Transverse colon (tissue), 4 donors: ENCODE data around the gene TRIOBP. TPM values are rescaled to one million over a fixed set of nuclear protein-coding genes. Genes with fewer than 3 reads are reported as not detected.

ENCODE experiments used
- DNase-seq: peaks from one replicate; pipeline ENCODE4 v3.0.0-alpha.2; 2019
- H3K27ac ChIP-seq, 4 donors: fragments of 200-600 bp; sonication (generic); 2 replicates each; pipeline ENCODE4 v1.5.1; 2016 to 2018; ENCODE audit warnings: inconsistent platforms in 4 of 4
- H3K27me3 ChIP-seq: fragments of 200-600 bp; sonication (generic); 2 replicates; pipeline ENCODE4 v1.5.1; 2017; ENCODE audit warnings: inconsistent platforms
- H3K36me3 ChIP-seq, 4 donors: fragments of 200-600 bp; sonication (generic); 2 replicates each; pipeline ENCODE4 v1.5.1; 2017 to 2019; ENCODE audit warnings: inconsistent platforms in 4 of 4
- H3K4me1 ChIP-seq, 4 donors: fragments of 200-600 bp; sonication (generic); 2 replicates each; pipeline ENCODE4 v1.5.1; 2017 to 2020; ENCODE audit warnings: inconsistent platforms in 4 of 4
- H3K4me3 ChIP-seq, 4 donors: fragments of 200-600 bp; sonication (generic); 1 replicate in 1 of 4; 2 replicates in 3 of 4; pipeline versions ENCODE4 v1.5.1 to v1.6.1; 2017 to 2019; ENCODE audit warnings: inconsistent platforms in 4 of 4
- H3K9me3 ChIP-seq, 2 donors: fragments of 200-600 bp; sonication (generic); 2 replicates each; pipeline ENCODE4 v1.5.1; 2017 to 2019; ENCODE audit warnings: inconsistent platforms in 2 of 2
- CTCF ChIP-seq, 5 experiments: fragments of 200-600 bp in 3 of 5; fragments of 450-650 bp in 2 of 5; sonication (generic) in 3 of 5; IDR thresholded peaks; 1 replicate in 2 of 5; 2 replicates in 3 of 5; pipeline ENCODE4 v1.5.1; 2016 to 2017; ENCODE audit warnings: antibody characterized with exemption in 5 of 5, inconsistent platforms in 3 of 5, mild to moderate bottlenecking in 2 of 5, moderate library complexity in 1 of 5
- EP300 ChIP-seq: sonication (generic); formaldehyde crosslinking; IDR thresholded peaks from one replicate; pipeline ENCODE4 v1.6.1; 2017; ENCODE audit warnings: antibody characterized with exemption, low read depth
- POLR2A ChIP-seq: fragments of 450-650 bp; IDR thresholded peaks from one replicate; pipeline ENCODE4 v1.6.1; 2016; ENCODE audit warnings: antibody characterized with exemption, mild to moderate bottlenecking, moderate library complexity
- POLR2AphosphoS5 ChIP-seq, 3 donors: sonication (generic); formaldehyde crosslinking; IDR thresholded peaks; one replicate each; pipeline ENCODE4 v1.6.1; 2016; ENCODE audit warnings: antibody characterized with exemption in 3 of 3
- WGBS, 2 donors: methylation state at CpG; one replicate each; pipeline ENCODE4 v1.1.5; 2018; ENCODE audit warnings: low coverage in 1 of 2; 5-methylcytosine and 5-hydroxymethylcytosine counted together
- in situ Hi-C, 4 donors: fragments of 200-750 bp; cut with MboI; loops; one replicate each; pipeline versions ENCODE4 v1.15.0 to v1.15.1; 2017; ENCODE audit warnings: low sequenced_read_pairs in 3 of 4, low pct_ligation_motif_present in 1 of 4, low pct_unique_long_range_greater_than_20kb in 1 of 4
- intact Hi-C: fragments of 100-400 bp; cut with DNase I; formaldehyde crosslinking; loops from one replicate; pipeline ENCODE4 v1.15.1; 2023; ENCODE audit warnings: low total_unique reads
- total RNA-seq, 4 donors: library from RNA; depleted of rRNA; stranded (reverse); fragments of >200 nt; gene quantifications; one replicate each; pipeline ENCODE4 v1.1.0, GENCODE V29; 2016

The TRIOBP gene
- total RNA-seq, 4 donors from 2014 or later, result 121 to 265 (median 129) TPM

GRCh38 chr22:37771081-37771480, 74.2 kb downstream of the TRIOBP start:
- Histone ChIP-seq H3K4me1 (no peaks in the 10 kb centered on the region), H3K4me3 (no peak overlapping the region), H3K36me3 (peaks cover 0 to 36% (median 16%) of the 10 kb centered on the region in 4 donors), H3K9me3 (no peaks in the 10 kb centered on the region), H3K27me3 (no peaks in the 10 kb centered on the region), H3K27ac (no peak overlapping the region)
- TF ChIP-seq CTCF (IDR thresholded peaks at IDR 0.05) (no peak), POLR2AphosphoS5 (IDR thresholded peaks at IDR 0.05) (no peak)
- 51% methylated on average over 4 of the region's 4 CpGs; no CpG with 5 or more reads in 1 of the 2 donors for WGBS, 2 donors
- DNase-seq, result no peak
- intact Hi-C loops, result no loop called here
- in situ Hi-C loops, result no loop called here

- intact Hi-C loops (no loop called here), in situ Hi-C loops (no loop called here)
- no peak for DNase-seq
- 88 to 96% methylated on average over 5 to 17 of the region's 17 CpGs for WGBS, 2 donors
- TF ChIP-seq EP300 (no peak), POLR2A (no peak), CTCF (IDR thresholded peaks at IDR 0.05) (no peak), POLR2AphosphoS5 (IDR thresholded peaks at IDR 0.05) (no peak)
- H3K4me1 ChIP-seq, result peaks cover 0 to 5% (median 4%) of the 10 kb centered on the region in 4 donors
- H3K9me3 ChIP-seq, result no peaks in the 10 kb centered on the region
- no peak overlapping the region for H3K27ac ChIP-seq
- peaks cover 0 to 36% (median 16%) of the 10 kb centered on the region in 4 donors for H3K36me3 ChIP-seq
- H3K27me3 ChIP-seq, result no peaks in the 10 kb centered on the region
- H3K4me3 ChIP-seq, result no peak overlapping the region
These were observed 75.0 kb downstream of the TRIOBP start for GRCh38 chr22:37771702-37772427.

- TF ChIP-seq POLR2A (no peak), POLR2AphosphoS5 (IDR thresholded peaks at IDR 0.05) (no peak), CTCF (IDR thresholded peaks at IDR 0.05) (no peak), EP300 (no peak)
- H3K27me3 ChIP-seq, result no peaks in the 10 kb centered on the region
- 97% methylated on average over 3 of the region's 3 CpGs; no CpG with 5 or more reads in 1 of the 2 donors for WGBS, 2 donors
- no peaks in the 10 kb centered on the region for H3K9me3 ChIP-seq
- intact Hi-C loops, result no loop called here
- peaks cover 6 to 15% (median 11%) of the 10 kb centered on the region in 4 donors for H3K4me1 ChIP-seq
- DNase-seq, result no peak
- in situ Hi-C loops, result loop anchor here in 1 of 4 donors (25.0 kb wide), 1 partner anchor 87 kb away; the partner anchor contains the start of genes LGALS1, NOL12 and TRIOBP
- no peak overlapping the region for H3K4me3 ChIP-seq
- no peak overlapping the region for H3K27ac ChIP-seq
- H3K36me3 ChIP-seq, result peaks cover 0 to 23% (median 11%) of the 10 kb centered on the region in 4 donors
These were observed 77.9 kb downstream of the TRIOBP start for GRCh38 chr22:37774728-37775127.

- intact Hi-C loops, result no loop called here
These were observed 79.2 kb downstream of the TRIOBP start for GRCh38 chr22:37775785-37776638.

More at GRCh38 chr22:37775785-37776638, 79.2 kb downstream of the TRIOBP start:
- H3K4me1 ChIP-seq, result peaks cover 6 to 15% (median 11%) of the 10 kb centered on the region in 4 donors
- 47 to 78% methylated on average over 4 to 17 of the region's 17 CpGs for WGBS, 2 donors
- H3K9me3 ChIP-seq, result no peaks in the 10 kb centered on the region
- no peak overlapping the region for H3K4me3 ChIP-seq
- H3K36me3 ChIP-seq, result peaks cover 0 to 20% (median 10%) of the 10 kb centered on the region in 4 donors
- no peak for DNase-seq
- TF ChIP-seq EP300, result no peak
- TF ChIP-seq POLR2AphosphoS5 (IDR thresholded peaks at IDR 0.05), result no peak
- no peak for TF ChIP-seq POLR2A
- no peak for TF ChIP-seq CTCF (IDR thresholded peaks at IDR 0.05)
- H3K27ac ChIP-seq, result peak overlapping the region in 3 of 4 donors; percentile 50 to 68 (median 52)
- H3K27me3 ChIP-seq, result no peaks in the 10 kb centered on the region
- in situ Hi-C loops, result loop anchor here in 1 of 4 donors (25.0 kb wide), 1 partner anchor 89 kb away; the partner anchor contains the start of genes LGALS1, NOL12 and TRIOBP
